NCI-H1436 treated with DMSO at 0.1 percent for 48 hours (cell line): ENCODE measurements around the gene DDAH1.

Source experiments
- DNase-seq: peaks from one replicate; lab custom pipeline; 2025; lab: John Stamatoyannopoulos, UW

Gene DDAH1

GRCh38 chr1:85274969-85275453 lies 189.9 kb downstream of the DDAH1 start:
- no peak for DNase-seq

- DNase-seq = no peak
Observed at GRCh38 chr1:85273397-85273796, 191.6 kb downstream of the DDAH1 start.

- DNase-seq = no peak
Observed at GRCh38 chr1:85268801-85269585, 196.0 kb downstream of the DDAH1 start.
